ENCODE results near the gene RIPK4.

DNA sequence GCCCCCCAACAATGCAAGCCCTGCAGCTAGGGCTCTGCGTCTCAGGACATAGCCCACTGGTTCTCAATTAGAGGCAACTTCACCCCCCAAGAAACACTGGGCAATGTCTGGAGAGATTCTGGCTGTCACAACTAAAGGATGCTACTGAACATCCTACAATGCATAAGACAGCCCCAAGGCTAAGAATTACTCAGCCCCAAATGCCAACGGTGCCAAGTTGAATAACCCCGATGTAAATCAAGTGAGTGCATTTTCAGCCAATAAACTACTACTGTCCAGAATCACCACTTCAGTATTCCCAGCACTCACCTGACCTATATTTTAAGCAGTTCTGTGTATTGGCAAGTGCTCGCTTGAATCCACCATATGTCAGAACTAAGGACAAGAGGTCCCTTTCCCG, 6.9 kb downstream of the RIPK4 start:
- TF ChIP-seq, protein P1, sequence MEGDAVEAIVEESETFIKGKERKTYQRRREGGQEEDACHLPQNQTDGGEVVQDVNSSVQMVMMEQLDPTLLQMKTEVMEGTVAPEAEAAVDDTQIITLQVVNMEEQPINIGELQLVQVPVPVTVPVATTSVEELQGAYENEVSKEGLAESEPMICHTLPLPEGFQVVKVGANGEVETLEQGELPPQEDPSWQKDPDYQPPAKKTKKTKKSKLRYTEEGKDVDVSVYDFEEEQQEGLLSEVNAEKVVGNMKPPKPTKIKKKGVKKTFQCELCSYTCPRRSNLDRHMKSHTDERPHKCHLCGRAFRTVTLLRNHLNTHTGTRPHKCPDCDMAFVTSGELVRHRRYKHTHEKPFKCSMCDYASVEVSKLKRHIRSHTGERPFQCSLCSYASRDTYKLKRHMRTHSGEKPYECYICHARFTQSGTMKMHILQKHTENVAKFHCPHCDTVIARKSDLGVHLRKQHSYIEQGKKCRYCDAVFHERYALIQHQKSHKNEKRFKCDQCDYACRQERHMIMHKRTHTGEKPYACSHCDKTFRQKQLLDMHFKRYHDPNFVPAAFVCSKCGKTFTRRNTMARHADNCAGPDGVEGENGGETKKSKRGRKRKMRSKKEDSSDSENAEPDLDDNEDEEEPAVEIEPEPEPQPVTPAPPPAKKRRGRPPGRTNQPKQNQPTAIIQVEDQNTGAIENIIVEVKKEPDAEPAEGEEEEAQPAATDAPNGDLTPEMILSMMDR (IDR thresholded peaks at IDR 0.05): no peak
- TF ChIP-seq POLR2A (IDR thresholded peaks at IDR 0.05): no peak
